ENCODE measurements around the gene KCNJ9. TPM values are rescaled to one million over a fixed set of nuclear protein-coding genes. Genes with fewer than 3 reads are reported as not detected.

Gene KCNJ9
- polyA plus RNA-seq, 1 experiment: not detected

- DNase-seq (ENCODE audit: low read depth): no peak
- Histone ChIP-seq H3K4me3 (ENCODE audit: low read depth, low read length) (no peak overlapping the region), H3K36me3 (ENCODE audit: control insufficient read depth, insufficient read depth, low read length) (peaks cover 3% of the 10 kb centered on the region), H3K27me3 (ENCODE audit: control insufficient read depth, insufficient read depth, low read length) (no peaks in the 10 kb centered on the region)
- ChIA-PET POLR2A (no interaction called here), CTCF (interaction anchor here (0.7 to 1.6 kb wide), 4 partner anchors 8 to 47 kb away, joined by 3 to 9 read pairs (median 4); partner anchors contain the start of gene KCNJ9)
- TF ChIP-seq CTCF (IDR thresholded peaks at IDR 0.05; ENCODE audit: insufficient read depth, low read depth, low read length): no peak
Observed at GRCh38 chr1:160093069-160093395, 11.7 kb downstream of the KCNJ9 start.

- Histone ChIP-seq H3K36me3 (ENCODE audit: control insufficient read depth, insufficient read depth, low read length) (peaks cover 3% of the 10 kb centered on the region), H3K27me3 (ENCODE audit: control insufficient read depth, insufficient read depth, low read length) (no peaks in the 10 kb centered on the region), H3K4me3 (ENCODE audit: low read depth, low read length) (no peak overlapping the region)
- no peak for TF ChIP-seq CTCF (IDR thresholded peaks at IDR 0.05; ENCODE audit: insufficient read depth, low read depth, low read length)
- CTCF ChIA-PET: interaction anchor here (0.7 to 1.6 kb wide), 3 partner anchors 9 to 15 kb away, joined by 3 to 9 read pairs (median 4); partner anchors contain the start of gene KCNJ9
- POLR2A ChIA-PET: no interaction called here
- no peak for DNase-seq (ENCODE audit: low read depth)
Observed at GRCh38 chr1:160093624-160094290, 12.4 kb downstream of the KCNJ9 start.

GRCh38 chr1:160094291-160094625, 12.9 kb downstream of the KCNJ9 start:
- Histone ChIP-seq H3K4me3 (ENCODE audit: low read depth, low read length) (no peak overlapping the region), H3K36me3 (ENCODE audit: control insufficient read depth, insufficient read depth, low read length) (peaks cover 3% of the 10 kb centered on the region), H3K27me3 (ENCODE audit: control insufficient read depth, insufficient read depth, low read length) (no peaks in the 10 kb centered on the region)
- POLR2A ChIA-PET: no interaction called here
- no peak for TF ChIP-seq CTCF (IDR thresholded peaks at IDR 0.05; ENCODE audit: insufficient read depth, low read depth, low read length)
- CTCF ChIA-PET: interaction anchor here (1.6 kb wide), 1 partner anchor 16 kb away, joined by 9 read pairs; no protein-coding TSS in a partner anchor
- DNase-seq (ENCODE audit: low read depth): no peak

- no peak for TF ChIP-seq CTCF (IDR thresholded peaks at IDR 0.05; ENCODE audit: insufficient read depth, low read depth, low read length)
- ChIA-PET POLR2A (no interaction called here), CTCF (interaction anchor here (1.6 to 4.3 kb wide), 3 partner anchors 8 to 49 kb away, joined by 3 to 46 read pairs (median 9); no protein-coding TSS in a partner anchor)
- no peaks in the 10 kb centered on the region for H3K27me3 ChIP-seq (ENCODE audit: control insufficient read depth, insufficient read depth, low read length)
- no peak overlapping the region for H3K4me3 ChIP-seq (ENCODE audit: low read depth, low read length)
- DNase-seq (ENCODE audit: low read depth): no peak
- peaks cover 3% of the 10 kb centered on the region for H3K36me3 ChIP-seq (ENCODE audit: control insufficient read depth, insufficient read depth, low read length)
Observed at GRCh38 chr1:160094806-160095205, 13.5 kb downstream of the KCNJ9 start.

- ChIA-PET CTCF (interaction anchor here (0.9 to 4.3 kb wide), 5 partner anchors 8 to 156 kb away, joined by 3 to 46 read pairs (median 3); no protein-coding TSS in a partner anchor), POLR2A (no interaction called here)
- no peak overlapping the region for H3K4me3 ChIP-seq (ENCODE audit: low read depth, low read length)
- no peak for DNase-seq (ENCODE audit: low read depth)
- no peaks in the 10 kb centered on the region for H3K27me3 ChIP-seq (ENCODE audit: control insufficient read depth, insufficient read depth, low read length)
- no peak for TF ChIP-seq CTCF (IDR thresholded peaks at IDR 0.05; ENCODE audit: insufficient read depth, low read depth, low read length)
- peaks cover 3% of the 10 kb centered on the region for H3K36me3 ChIP-seq (ENCODE audit: control insufficient read depth, insufficient read depth, low read length)
Observed at GRCh38 chr1:160095382-160096105, 14.2 kb downstream of the KCNJ9 start.

Measured in BJ (cell line).